ENCODE results near the gene KIAA0586. TPM values are rescaled to one million over a fixed set of nuclear protein-coding genes. Genes with fewer than 3 reads are reported as not detected.
"Not testable (repeated sequence)": the region's sequence is repeated elsewhere in the genome, so short reads cannot be mapped to it uniquely, and the experiment has no call there.

The KIAA0586 gene
- polyA plus RNA-seq, 2 donors, result 3.9 to 6.1 TPM

GRCh38 chr14:58574623-58575022 is 147.1 kb downstream of the KIAA0586 start:
- 89 to 90% methylated on average over 2 of the region's 2 CpGs for WGBS, 2 donors
- no peaks in the 10 kb centered on the region for H3K27me3 ChIP-seq (ENCODE audit: control insufficient read depth in 1 of 2, insufficient read depth in 2 of 2, low read length in 2 of 2)
- H3K36me3 ChIP-seq (ENCODE audit: control insufficient read depth in 2 of 2, insufficient read depth in 2 of 2, low read length in 1 of 2), result no peaks in the 10 kb centered on the region

GRCh38 chr14:58575956-58576355 is 148.4 kb downstream of the KIAA0586 start:
- H3K4me3 ChIP-seq (ENCODE audit: low read depth in 1 of 2, low read length in 2 of 2), result no peak overlapping the region
- no peak overlapping the region for H3K27ac ChIP-seq (ENCODE audit: low read depth in 2 of 2, low read length in 1 of 2)
- no peaks in the 10 kb centered on the region for H3K27me3 ChIP-seq (ENCODE audit: control insufficient read depth in 1 of 2, insufficient read depth in 2 of 2, low read length in 2 of 2)
- H3K4me1 ChIP-seq (ENCODE audit: control insufficient read depth in 2 of 2, insufficient read depth in 2 of 2, low read length in 1 of 2), result no peaks in the 10 kb centered on the region
- H3K36me3 ChIP-seq (ENCODE audit: control insufficient read depth in 2 of 2, insufficient read depth in 2 of 2, low read length in 1 of 2), result no peaks in the 10 kb centered on the region
- no peaks in the 10 kb centered on the region for H3K9me3 ChIP-seq (ENCODE audit: control insufficient read depth in 2 of 2, insufficient read depth in 1 of 2, low read depth in 1 of 2, low read length in 1 of 2)
- WGBS, 2 donors, result 40 to 57% methylated on average over 1 of the region's 1 CpG

More at GRCh38 chr14:58574623-58575022, 147.1 kb downstream of the KIAA0586 start:
- Histone ChIP-seq H3K9me3 (ENCODE audit: control insufficient read depth in 2 of 2, insufficient read depth in 1 of 2, low read depth in 1 of 2, low read length in 1 of 2) (no peaks in the 10 kb centered on the region), H3K27ac (ENCODE audit: low read depth in 2 of 2, low read length in 1 of 2) (no peak overlapping the region), H3K4me1 (ENCODE audit: control insufficient read depth in 2 of 2, insufficient read depth in 2 of 2, low read length in 1 of 2) (no peaks in the 10 kb centered on the region), H3K4me3 (ENCODE audit: low read depth in 1 of 2, low read length in 2 of 2) (no peak overlapping the region)

GRCh38 chr14:58580035-58580434 is 152.5 kb downstream of the KIAA0586 start:
- not testable (repeated sequence) for H3K27ac ChIP-seq (ENCODE audit: low read depth in 2 of 2, low read length in 1 of 2); H3K36me3 ChIP-seq (ENCODE audit: control insufficient read depth in 2 of 2, insufficient read depth in 2 of 2, low read length in 1 of 2); H3K4me3 ChIP-seq (ENCODE audit: low read depth in 1 of 2, low read length in 2 of 2); H3K9me3 ChIP-seq (ENCODE audit: control insufficient read depth in 2 of 2, insufficient read depth in 1 of 2, low read depth in 1 of 2, low read length in 1 of 2); H3K4me1 ChIP-seq (ENCODE audit: control insufficient read depth in 2 of 2, insufficient read depth in 2 of 2, low read length in 1 of 2); H3K27me3 ChIP-seq (ENCODE audit: control insufficient read depth in 1 of 2, insufficient read depth in 2 of 2, low read length in 2 of 2)

GRCh38 chr14:58581389-58581788 is 153.9 kb downstream of the KIAA0586 start:
- not testable (repeated sequence) for H3K27me3 ChIP-seq (ENCODE audit: control insufficient read depth in 1 of 2, insufficient read depth in 2 of 2, low read length in 2 of 2); H3K9me3 ChIP-seq (ENCODE audit: control insufficient read depth in 2 of 2, insufficient read depth in 1 of 2, low read depth in 1 of 2, low read length in 1 of 2); H3K27ac ChIP-seq (ENCODE audit: low read depth in 2 of 2, low read length in 1 of 2); H3K4me1 ChIP-seq (ENCODE audit: control insufficient read depth in 2 of 2, insufficient read depth in 2 of 2, low read length in 1 of 2); H3K36me3 ChIP-seq (ENCODE audit: control insufficient read depth in 2 of 2, insufficient read depth in 2 of 2, low read length in 1 of 2); H3K4me3 ChIP-seq (ENCODE audit: low read depth in 1 of 2, low read length in 2 of 2)
- WGBS, 2 donors, result 87 to 100% methylated on average over 1 of the region's 1 CpG

GRCh38 chr14:58584383-58584782 is 156.9 kb downstream of the KIAA0586 start:
- Histone ChIP-seq H3K9me3 (ENCODE audit: control insufficient read depth in 2 of 2, insufficient read depth in 1 of 2, low read depth in 1 of 2, low read length in 1 of 2) (peaks cover 0 to 3% of the 10 kb centered on the region in 2 donors), H3K36me3 (ENCODE audit: control insufficient read depth in 2 of 2, insufficient read depth in 2 of 2, low read length in 1 of 2) (no peaks in the 10 kb centered on the region), H3K4me1 (ENCODE audit: control insufficient read depth in 2 of 2, insufficient read depth in 2 of 2, low read length in 1 of 2) (no peaks in the 10 kb centered on the region), H3K27ac (ENCODE audit: low read depth in 2 of 2, low read length in 1 of 2) (no peak overlapping the region), H3K27me3 (ENCODE audit: control insufficient read depth in 1 of 2, insufficient read depth in 2 of 2, low read length in 2 of 2) (no peaks in the 10 kb centered on the region), H3K4me3 (ENCODE audit: low read depth in 1 of 2, low read length in 2 of 2) (no peak overlapping the region)
- 71 to 73% methylated on average over 1 of the region's 1 CpG for WGBS, 2 donors

GRCh38 chr14:58587271-58587670 is 159.8 kb downstream of the KIAA0586 start:
- no peaks in the 10 kb centered on the region for H3K36me3 ChIP-seq (ENCODE audit: control insufficient read depth in 2 of 2, insufficient read depth in 2 of 2, low read length in 1 of 2)
- no peaks in the 10 kb centered on the region for H3K4me1 ChIP-seq (ENCODE audit: control insufficient read depth in 2 of 2, insufficient read depth in 2 of 2, low read length in 1 of 2)
- no peak overlapping the region for H3K27ac ChIP-seq (ENCODE audit: low read depth in 2 of 2, low read length in 1 of 2)
- whole genome bisulfite sequencing, 2 donors, result 68 to 72% methylated on average over 1 of the region's 1 CpG
- no peaks in the 10 kb centered on the region for H3K27me3 ChIP-seq (ENCODE audit: control insufficient read depth in 1 of 2, insufficient read depth in 2 of 2, low read length in 2 of 2)
- no peak overlapping the region for H3K4me3 ChIP-seq (ENCODE audit: low read depth in 1 of 2, low read length in 2 of 2)
- H3K9me3 ChIP-seq (ENCODE audit: control insufficient read depth in 2 of 2, insufficient read depth in 1 of 2, low read depth in 1 of 2, low read length in 1 of 2), result peaks cover 0 to 3% of the 10 kb centered on the region in 2 donors

- H3K4me3 ChIP-seq (ENCODE audit: low read depth in 1 of 2, low read length in 2 of 2); H3K9me3 ChIP-seq (ENCODE audit: control insufficient read depth in 2 of 2, insufficient read depth in 1 of 2, low read depth in 1 of 2, low read length in 1 of 2); H3K4me1 ChIP-seq (ENCODE audit: control insufficient read depth in 2 of 2, insufficient read depth in 2 of 2, low read length in 1 of 2); H3K27ac ChIP-seq (ENCODE audit: low read depth in 2 of 2, low read length in 1 of 2); H3K27me3 ChIP-seq (ENCODE audit: control insufficient read depth in 1 of 2, insufficient read depth in 2 of 2, low read length in 2 of 2); H3K36me3 ChIP-seq (ENCODE audit: control insufficient read depth in 2 of 2, insufficient read depth in 2 of 2, low read length in 1 of 2): not testable (repeated sequence)
- WGBS, 2 donors, result 89 to 95% methylated on average over 18 of the region's 18 CpGs
Measured at GRCh38 chr14:58588321-58588720, 160.8 kb downstream of the KIAA0586 start.

- H3K27ac ChIP-seq (ENCODE audit: low read depth in 2 of 2, low read length in 1 of 2), result no peak overlapping the region
- H3K4me3 ChIP-seq (ENCODE audit: low read depth in 1 of 2, low read length in 2 of 2), result no peak overlapping the region
- H3K36me3 ChIP-seq (ENCODE audit: control insufficient read depth in 2 of 2, insufficient read depth in 2 of 2, low read length in 1 of 2), result no peaks in the 10 kb centered on the region
- H3K27me3 ChIP-seq (ENCODE audit: control insufficient read depth in 1 of 2, insufficient read depth in 2 of 2, low read length in 2 of 2), result no peaks in the 10 kb centered on the region
- 88 to 91% methylated on average over 4 of the region's 4 CpGs for WGBS, 2 donors
- no peaks in the 10 kb centered on the region for H3K4me1 ChIP-seq (ENCODE audit: control insufficient read depth in 2 of 2, insufficient read depth in 2 of 2, low read length in 1 of 2)
- H3K9me3 ChIP-seq (ENCODE audit: control insufficient read depth in 2 of 2, insufficient read depth in 1 of 2, low read depth in 1 of 2, low read length in 1 of 2), result no peaks in the 10 kb centered on the region
Measured at GRCh38 chr14:58593977-58594376, 166.5 kb downstream of the KIAA0586 start.

- H3K4me1 ChIP-seq (ENCODE audit: control insufficient read depth in 2 of 2, insufficient read depth in 2 of 2, low read length in 1 of 2), result no peaks in the 10 kb centered on the region
- no peaks in the 10 kb centered on the region for H3K9me3 ChIP-seq (ENCODE audit: control insufficient read depth in 2 of 2, insufficient read depth in 1 of 2, low read depth in 1 of 2, low read length in 1 of 2)
- H3K36me3 ChIP-seq (ENCODE audit: control insufficient read depth in 2 of 2, insufficient read depth in 2 of 2, low read length in 1 of 2), result no peaks in the 10 kb centered on the region
- no peaks in the 10 kb centered on the region for H3K27me3 ChIP-seq (ENCODE audit: control insufficient read depth in 1 of 2, insufficient read depth in 2 of 2, low read length in 2 of 2)
- no peak overlapping the region for H3K27ac ChIP-seq (ENCODE audit: low read depth in 2 of 2, low read length in 1 of 2)
- 81 to 94% methylated on average over 4 of the region's 4 CpGs for WGBS, 2 donors
- H3K4me3 ChIP-seq (ENCODE audit: low read depth in 1 of 2, low read length in 2 of 2), result no peak overlapping the region
Measured at GRCh38 chr14:58597041-58597440, 169.5 kb downstream of the KIAA0586 start.

GRCh38 chr14:58598028-58598803 is 170.7 kb downstream of the KIAA0586 start:
- Histone ChIP-seq H3K27ac (ENCODE audit: low read depth in 2 of 2, low read length in 1 of 2) (no peak overlapping the region), H3K4me3 (ENCODE audit: low read depth in 1 of 2, low read length in 2 of 2) (no peak overlapping the region), H3K4me1 (ENCODE audit: control insufficient read depth in 2 of 2, insufficient read depth in 2 of 2, low read length in 1 of 2) (no peaks in the 10 kb centered on the region), H3K27me3 (ENCODE audit: control insufficient read depth in 1 of 2, insufficient read depth in 2 of 2, low read length in 2 of 2) (no peaks in the 10 kb centered on the region), H3K36me3 (ENCODE audit: control insufficient read depth in 2 of 2, insufficient read depth in 2 of 2, low read length in 1 of 2) (no peaks in the 10 kb centered on the region), H3K9me3 (ENCODE audit: control insufficient read depth in 2 of 2, insufficient read depth in 1 of 2, low read depth in 1 of 2, low read length in 1 of 2) (no peaks in the 10 kb centered on the region)
- 65 to 68% methylated on average over 4 of the region's 4 CpGs for WGBS, 2 donors
